NT2/D1 (cell line): Measurements from ENCODE around the gene FRAS1.

Experiments
- SUZ12 ChIP-seq: IDR thresholded peaks from 2 replicates; pipeline ENCODE4 v1.6.1; 2011; ENCODE audit not compliant: insufficient read length, insufficient read depth; ENCODE audit errors: extremely low read depth
- YY1 ChIP-seq: IDR thresholded peaks from 2 replicates; pipeline ENCODE4 v1.6.1; 2011; ENCODE audit not compliant: insufficient read length, insufficient read depth
- ZNF274 ChIP-seq: IDR thresholded peaks from 2 replicates; pipeline ENCODE4 v1.6.1; 2011; ENCODE audit warnings: mild to moderate bottlenecking, low read depth, low read length

DNA sequence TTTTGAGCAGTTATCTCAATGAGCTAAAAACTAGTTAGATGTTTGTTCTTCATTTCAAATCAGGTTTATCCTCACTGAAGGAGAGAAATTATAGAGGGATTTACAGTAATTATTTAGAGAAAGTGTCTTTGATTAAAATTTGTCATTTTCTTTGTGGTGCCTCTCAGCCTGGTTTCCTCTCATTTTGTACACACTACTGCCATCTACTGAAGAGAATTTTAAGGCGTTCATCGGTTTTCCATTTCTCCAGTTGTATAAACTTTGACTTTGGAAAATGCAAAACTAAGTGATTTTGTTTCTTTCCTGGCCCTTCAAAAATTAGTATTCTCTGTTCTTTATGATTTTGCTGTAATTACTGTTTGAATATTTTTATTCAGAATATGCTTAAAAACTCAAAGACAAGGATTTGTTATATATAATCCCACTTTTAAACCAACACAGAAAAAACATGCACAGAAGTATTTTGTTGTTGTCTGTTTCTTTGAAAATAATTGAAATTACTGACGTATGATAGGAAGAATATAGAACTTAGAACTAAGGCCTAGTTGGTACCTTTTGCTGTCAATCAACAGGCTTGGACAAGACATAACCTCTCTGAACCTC lies 460.0 kb downstream of the FRAS1 start:
- TF ChIP-seq YY1 (no peak), ZNF274 (no peak), SUZ12 (no peak)
